MCF 10A (cell line): ENCODE results near the gene PTPRH. TPM values are rescaled to one million over a fixed set of nuclear protein-coding genes. Genes with fewer than 3 reads are reported as not detected.
"Not testable (repeated sequence)": the region's sequence is repeated elsewhere in the genome, so short reads cannot be mapped to it uniquely, and the experiment has no call there.

Source experiments
- BruUV-seq: library from RNA; stranded (reverse); fragments of 400-500 nt; replicated peaks from 2 replicates; lab custom pipeline; 2021; lab: Mats Ljungman, UMichigan
- CTCF ChIA-PET: fragments of 300-600 bp; sonication (Branson Sonifier 250); formaldehyde crosslinking; extraction: SDS; loops from one replicate; lab custom pipeline; 2021; ENCODE audit warnings: antibody characterized with exemption, inconsistent platforms; lab: Yijun Ruan, JAX
- POLR2A ChIA-PET: fragments of 300-600, 350-650 bp; sonication (Branson Sonifier 250); formaldehyde crosslinking; extraction: SDS; loops from one replicate; lab custom pipeline; 2020; ENCODE audit warnings: antibody characterized with exemption, inconsistent platforms; lab: Yijun Ruan, JAX
- DNase-seq: peaks from one replicate; pipeline ENCODE4 v3.0.0-alpha.2; 2018; ENCODE audit not compliant: unreplicated experiment
- H3K27ac Mint-ChIP-seq: one replicate; pipeline ENCODE4 v1.8.0; 2022; ENCODE audit warnings: mild to moderate bottlenecking, low read depth, mixed read lengths; ENCODE audit not compliant: unreplicated experiment
- H3K27me3 Mint-ChIP-seq: one replicate; pipeline ENCODE4 v1.8.0; 2022; ENCODE audit warnings: mixed read lengths; ENCODE audit not compliant: insufficient read depth, unreplicated experiment
- H3K36me3 Mint-ChIP-seq: one replicate; pipeline ENCODE4 v1.8.0; 2022; ENCODE audit warnings: mild to moderate bottlenecking, moderate library complexity, mixed read lengths; ENCODE audit not compliant: insufficient read depth, unreplicated experiment
- H3K4me1 Mint-ChIP-seq: one replicate; pipeline ENCODE4 v1.8.0; 2022; ENCODE audit warnings: mixed read lengths; ENCODE audit not compliant: insufficient read depth, unreplicated experiment
- H3K4me3 Mint-ChIP-seq: one replicate; pipeline ENCODE4 v1.8.0; 2022; ENCODE audit warnings: mild to moderate bottlenecking, moderate library complexity, mixed read lengths; ENCODE audit not compliant: unreplicated experiment
- H3K9me3 Mint-ChIP-seq: one replicate; pipeline ENCODE4 v1.8.0; 2022; ENCODE audit warnings: mixed read lengths; ENCODE audit not compliant: unreplicated experiment
- CTCF ChIP-seq: fragments of 200-600 bp; IDR thresholded peaks from one replicate; pipeline ENCODE4 v1.8.0; 2022; ENCODE audit warnings: antibody characterized with exemption, mild to moderate bottlenecking; ENCODE audit not compliant: unreplicated experiment
- intact Hi-C: fragments of 100-400 bp; cut with micrococcal nuclease; formaldehyde crosslinking; loops from 2 replicates; pipeline ENCODE4 v1.14.1; 2022
- total RNA-seq: library from RNA; stranded (reverse); gene quantifications from 2 replicates; pipeline ENCODE4 v1.2.3, GENCODE V29; 2022

The PTPRH gene
- total RNA-seq, 1 experiment from 2014 or later, result 0.56 TPM

GRCh38 chr19:55157064-55157908 is 52.0 kb downstream of the PTPRH start, which contains the start of gene TNNI3:
Gene TNNI3, minus strand, starts transcription at chr19:55157732. Its CDS starts 143 bp downstream, at chr19:55157589.
- Mint-ChIP-seq H3K9me3 (peaks cover 2% of the 10 kb centered on the region), H3K4me1 (peaks cover 27% of the 10 kb centered on the region), H3K27me3 (no peaks in the 10 kb centered on the region), H3K36me3 (no peaks in the 10 kb centered on the region), H3K4me3 (no peak within 1 kb of the TSS), H3K27ac (peak within 1 kb of the TSS; percentile 75)
- ChIA-PET POLR2A (no interaction called here), CTCF (interaction anchor here (0.7 to 3.6 kb wide), 4 partner anchors 13 to 226 kb away, joined by 3 to 25 read pairs (median 4); no protein-coding TSS in a partner anchor)
- BruUV-seq, result no TSS peak
- intact Hi-C loops, result no loop called here
- no peak for TF ChIP-seq CTCF
- no peak for DNase-seq

DNA sequence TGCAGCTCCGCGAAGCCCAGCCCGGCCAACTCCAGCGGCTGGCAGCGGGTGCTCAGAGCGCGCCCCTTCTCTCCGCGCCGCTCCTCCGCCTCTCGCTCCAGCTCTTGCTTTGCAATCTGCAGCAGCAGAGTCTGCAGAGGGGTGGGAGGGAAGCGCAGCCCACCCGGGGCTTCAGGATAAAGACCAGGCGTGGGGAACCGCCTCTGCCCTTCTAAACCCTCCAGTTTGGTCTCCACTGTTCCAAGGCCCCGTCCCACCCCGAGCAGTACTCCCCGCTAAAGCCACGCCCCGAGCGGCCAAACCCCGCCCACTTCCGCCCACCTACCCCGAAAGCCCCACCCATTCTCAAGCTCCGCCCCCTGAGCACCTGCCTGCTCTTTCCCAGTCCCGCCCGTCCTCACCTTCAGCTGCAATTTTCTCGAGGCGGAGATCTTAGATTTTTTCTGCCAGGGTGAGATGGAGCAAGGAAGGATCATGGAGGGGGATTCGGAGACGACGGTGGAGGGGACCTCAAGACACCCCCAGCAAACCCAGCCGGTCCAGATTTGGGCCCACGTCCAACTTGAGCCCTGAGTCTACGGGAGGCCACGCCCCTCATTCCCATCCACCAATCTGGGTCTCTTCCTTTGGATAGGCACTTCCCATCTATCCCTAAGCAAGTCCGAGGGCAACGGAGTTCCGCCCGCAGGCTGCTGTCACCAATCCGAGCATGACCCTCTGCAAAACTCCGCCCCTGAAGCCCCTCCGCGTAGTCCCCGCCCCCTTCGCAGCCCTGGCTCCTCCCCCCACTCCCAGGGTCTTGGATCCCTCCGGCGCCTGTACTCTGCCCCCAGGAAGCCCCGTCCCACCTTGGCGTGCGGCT is 52.9 kb downstream of the PTPRH start:
- no peak for DNase-seq
- no peak for TF ChIP-seq CTCF
- intact Hi-C loops, result no loop called here
- ChIA-PET CTCF (interaction anchor here (0.7 kb wide), 1 partner anchor 9 kb away, joined by 3 read pairs; no protein-coding TSS in a partner anchor), POLR2A (no interaction called here)
- Mint-ChIP-seq H3K27me3 (no peaks in the 10 kb centered on the region), H3K27ac (no peak overlapping the region), H3K9me3 (peaks cover 9% of the 10 kb centered on the region), H3K36me3 (no peaks in the 10 kb centered on the region), H3K4me3 (no peak overlapping the region), H3K4me1 (peaks cover 27% of the 10 kb centered on the region)
- no TSS peak for BruUV-seq

DNA sequence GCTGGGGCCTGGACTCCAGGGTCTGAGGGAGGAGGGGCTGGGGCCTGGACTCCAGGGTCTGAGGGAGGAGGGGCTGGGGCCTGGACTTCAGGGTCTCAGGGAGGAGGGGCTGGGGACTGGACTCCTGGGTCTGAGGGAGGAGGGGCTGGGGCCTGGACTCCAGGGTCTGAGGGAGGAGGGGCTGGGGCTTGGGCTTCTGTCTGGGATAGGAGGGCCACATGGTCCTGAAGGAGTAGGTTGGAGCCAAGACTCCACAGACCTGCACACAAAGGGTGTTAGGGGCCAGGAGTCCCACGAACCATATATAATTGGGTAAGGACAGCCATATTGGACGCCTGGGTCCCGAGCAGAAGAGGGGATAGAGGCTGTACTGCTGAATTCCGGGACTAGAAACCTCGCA is 53.5 kb downstream of the PTPRH start:
- H3K27me3 Mint-ChIP-seq, H3K4me3 Mint-ChIP-seq, H3K27ac Mint-ChIP-seq, intact Hi-C loops, BruUV-seq, DNase-seq, H3K36me3 Mint-ChIP-seq, H3K9me3 Mint-ChIP-seq, POLR2A ChIA-PET: not testable (repeated sequence)
- peaks cover 26% of the 10 kb centered on the region for H3K4me1 Mint-ChIP-seq
- CTCF ChIA-PET, result interaction anchor here (0.7 kb wide), 1 partner anchor 8 kb away, joined by 3 read pairs; no protein-coding TSS in a partner anchor

- ChIA-PET CTCF (interaction anchor here (0.6 to 1.1 kb wide), 4 partner anchors 13 to 294 kb away, joined by 3 to 4 read pairs (median 3); no protein-coding TSS in a partner anchor), POLR2A (no interaction called here)
- H3K27ac Mint-ChIP-seq, result no peak overlapping the region
- DNase-seq, result no peak
- H3K27me3 Mint-ChIP-seq, result peaks cover 21% of the 10 kb centered on the region
- no TSS peak for BruUV-seq
- peaks cover 9% of the 10 kb centered on the region for H3K9me3 Mint-ChIP-seq
- peaks cover 19% of the 10 kb centered on the region for H3K4me1 Mint-ChIP-seq
- no peak for TF ChIP-seq CTCF
- no peak overlapping the region for H3K4me3 Mint-ChIP-seq
- intact Hi-C loops, result no loop called here
- no peaks in the 10 kb centered on the region for H3K36me3 Mint-ChIP-seq
Measured at GRCh38 chr19:55153652-55154264, 55.5 kb downstream of the PTPRH start.
